A549 (cell line): ENCODE measurements around the gene PAM16. TPM values are rescaled to one million over a fixed set of nuclear protein-coding genes. Genes with fewer than 3 reads are reported as not detected.

ENCODE experiments used
- ATAC-seq, 2 experiments: fragments of 200-7000 bp in 1 of 2; fragments of >200 bp in 1 of 2; cut with Nextera tagmentation in 1 of 2; cut with Tn5 transposase in 1 of 2; 3 replicates each; pipeline versions ENCODE4 v1.8.0 to v1.9.1; 2018 to 2020; ENCODE audit warnings: mild to moderate bottlenecking in 1 of 2, moderate library complexity in 1 of 2
- CTCF ChIA-PET: fragments of 300-600 bp; sonication (Branson Sonifier 250); formaldehyde crosslinking; extraction: SDS; loops from one replicate; lab custom pipeline; 2021; ENCODE audit warnings: antibody characterized with exemption, inconsistent platforms; lab: Yijun Ruan, JAX
- POLR2A ChIA-PET: fragments of 350-600 bp; formaldehyde crosslinking; extraction: SDS; loops from one replicate; lab custom pipeline; 2021; ENCODE audit warnings: antibody characterized with exemption, inconsistent platforms; lab: Yijun Ruan, JAX
- DNase-seq, 2 experiments: peaks; one replicate each; pipeline versions ENCODE4 v3.0.0 to v3.0.0-alpha.2; 2011 to 2016; ENCODE audit warnings: low read depth in 1 of 2, low spot score in 1 of 2
- FAIRE-seq: peaks from 2 replicates; lab custom pipeline; 2011; peaks lifted over from hg19 to GRCh38; lab: Jason Lieb, UNC
- H3K27ac ChIP-seq, 2 experiments: fragments of >200 bp; sonication (Bioruptor Twin); formaldehyde crosslinking; 3 replicates each; pipeline ENCODE4 v1.5.1; 2016 to 2017
- H3K4me1 ChIP-seq: fragments of >200 bp; sonication (Bioruptor Twin); formaldehyde crosslinking; 3 replicates; pipeline ENCODE4 v1.6.1; 2016
- H3K4me2 ChIP-seq: fragments of >200 bp; sonication (Bioruptor Twin); formaldehyde crosslinking; 3 replicates; pipeline ENCODE4 v1.6.1; 2016
- H3K4me3 ChIP-seq: fragments of >200 bp; sonication (Bioruptor Twin); formaldehyde crosslinking; 3 replicates; pipeline ENCODE4 v1.5.1; 2016
- H3K9me3 ChIP-seq: fragments of >200 bp; sonication (Bioruptor Twin); formaldehyde crosslinking; 3 replicates; pipeline ENCODE4 v1.6.1; 2016
- BHLHE40 ChIP-seq: IDR thresholded peaks from 2 replicates; pipeline ENCODE4 v1.6.1; 2012; ENCODE audit warnings: low read depth, low read length, inconsistent platforms
- CBX8 ChIP-seq: fragments of 200-600 bp; sonication (generic); IDR thresholded peaks from 2 replicates; pipeline ENCODE4 v1.6.1; 2016
- CHD2 ChIP-seq: fragments of 150-350 bp; IDR thresholded peaks from 2 replicates; pipeline ENCODE4 v1.6.1; 2014; ENCODE audit warnings: low read length; ENCODE audit not compliant: partially characterized antibody
- CHD4 ChIP-seq: fragments of 200-600 bp; sonication (generic); IDR thresholded peaks from 2 replicates; pipeline ENCODE4 v1.6.1; 2016; ENCODE audit warnings: antibody characterized with exemption, mild to moderate bottlenecking, borderline replicate concordance
- ESRRA ChIP-seq: fragments of 150-350 bp; IDR thresholded peaks from 2 replicates; pipeline ENCODE4 v1.6.1; 2014; ENCODE audit warnings: mild to moderate bottlenecking, low read length, borderline replicate concordance
- FOSB ChIP-seq: fragments of 250-450 bp; sonication (Bioruptor Pico); IDR thresholded peaks from 2 replicates; pipeline ENCODE4 v1.5.0; 2020; ENCODE audit warnings: mild to moderate bottlenecking, moderate library complexity
- GATA3 ChIP-seq: IDR thresholded peaks from 2 replicates; pipeline ENCODE4 v1.6.1; 2012; ENCODE audit warnings: borderline replicate concordance
- HES2 ChIP-seq: fragments of >200 bp; sonication (Bioruptor Twin); formaldehyde crosslinking; IDR thresholded peaks from 2 replicates; pipeline ENCODE4 v1.6.1; 2016
- JUNB ChIP-seq: fragments of >200 bp; sonication (Bioruptor Twin); formaldehyde crosslinking; IDR thresholded peaks from 2 replicates; pipeline ENCODE4 v1.6.1; 2016
- KDM1A ChIP-seq: fragments of 200-600 bp; sonication (generic); IDR thresholded peaks from 2 replicates; pipeline ENCODE4 v1.6.1; 2016; ENCODE audit warnings: low read depth, mild to moderate bottlenecking
- KDM5A ChIP-seq: fragments of 200-600 bp; sonication (generic); IDR thresholded peaks from 2 replicates; pipeline ENCODE4 v1.6.1; 2016; ENCODE audit warnings: antibody characterized with exemption, mild to moderate bottlenecking
- MYC ChIP-seq: IDR thresholded peaks from 2 replicates; pipeline ENCODE4 v1.6.1; 2012; ENCODE audit warnings: mild to moderate bottlenecking, inconsistent platforms, low read length, improper control_type of control experiment, borderline replicate concordance
- NPAS2 ChIP-seq: fragments of 250-450 bp; sonication (Bioruptor Pico); IDR thresholded peaks from 2 replicates; pipeline ENCODE4 v1.8.0; 2022; ENCODE audit warnings: mild to moderate bottlenecking, moderate library complexity, borderline replicate concordance
- NR3C1 ChIP-seq: fragments of >200 bp; sonication (Bioruptor Twin); formaldehyde crosslinking; IDR thresholded peaks from 3 replicates; pipeline ENCODE4 v1.6.1; 2017
- PHF8 ChIP-seq: fragments of 200-600 bp; sonication (generic); IDR thresholded peaks from 2 replicates; pipeline ENCODE4 v1.6.1; 2016; ENCODE audit warnings: low read depth, mild to moderate bottlenecking, antibody characterized with exemption, moderate library complexity, borderline replicate concordance
- POLR2AphosphoS2 ChIP-seq: conservative IDR thresholded peaks from 2 replicates; pipeline ENCODE4 v1.6.1; 2012; ENCODE audit warnings: low read length, improper control_type of control experiment, inconsistent platforms
- RAD21 ChIP-seq, 2 experiments: fragments of >200 bp in 1 of 2; sonication (Bioruptor Twin) in 1 of 2; formaldehyde crosslinking in 1 of 2; IDR thresholded peaks in 1 of 2; conservative IDR thresholded peaks in 1 of 2; 2 replicates in 1 of 2; 3 replicates in 1 of 2; pipeline ENCODE4 v1.6.1; 2012 to 2018; ENCODE audit warnings: inconsistent platforms in 1 of 2
- SMC3 ChIP-seq: fragments of >200 bp; sonication (Bioruptor Twin); formaldehyde crosslinking; IDR thresholded peaks from 3 replicates; pipeline ENCODE4 v1.6.1; 2018; ENCODE audit warnings: inconsistent platforms
- TFCP2L1 ChIP-seq: fragments of 250-450 bp; sonication (Bioruptor Pico); IDR thresholded peaks from 2 replicates; pipeline ENCODE4 v1.5.0; 2021; ENCODE audit warnings: mild to moderate bottlenecking
- TP53 ChIP-seq: fragments of 250-450 bp; sonication (Bioruptor Pico); IDR thresholded peaks from 2 replicates; pipeline ENCODE4 v1.5.0; 2021; ENCODE audit warnings: mild to moderate bottlenecking, moderate library complexity
- ZC3H11A ChIP-seq: fragments of 450-650 bp; IDR thresholded peaks from 2 replicates; pipeline ENCODE4 v1.6.1; 2014; ENCODE audit warnings: antibody characterized with exemption, mild to moderate bottlenecking
- ZSCAN20 ChIP-seq: fragments of 250-450 bp; sonication (Bioruptor Pico); IDR thresholded peaks from 2 replicates; pipeline ENCODE4 v1.8.0; 2022; ENCODE audit warnings: mild to moderate bottlenecking, moderate library complexity
- WGBS: methylation state at CpG from one replicate; pipeline ENCODE4 v1.1.6; 2017; ENCODE audit errors: missing lambda C conversion rate; 5-methylcytosine and 5-hydroxymethylcytosine counted together
- polyA plus RNA-seq, 4 experiments: library from polyadenylated mRNA; depleted of rRNA in 3 of 4; stranded (reverse); fragments of >200 nt; fragmentation: RNase III in 1 of 4; extraction: RNeasy Plus Mini Kit Qiagen cat#74134 plus additional on column Dnase treatment in 1 of 4; gene quantifications; 2 replicates in 3 of 4; 3 replicates in 1 of 4; pipeline ENCODE4 v1.2.3, GENCODE V29; 2011 to 2017

Gene PAM16
- polyA plus RNA-seq, 2 of the 4 experiments (the other 2 are of a cell fraction): 55.1 to 59.1 TPM

GRCh38 chr16:4356820-4357219 is 5.7 kb upstream of the PAM16 start (continued):
- TF ChIP-seq KDM5A: no peak

DNA sequence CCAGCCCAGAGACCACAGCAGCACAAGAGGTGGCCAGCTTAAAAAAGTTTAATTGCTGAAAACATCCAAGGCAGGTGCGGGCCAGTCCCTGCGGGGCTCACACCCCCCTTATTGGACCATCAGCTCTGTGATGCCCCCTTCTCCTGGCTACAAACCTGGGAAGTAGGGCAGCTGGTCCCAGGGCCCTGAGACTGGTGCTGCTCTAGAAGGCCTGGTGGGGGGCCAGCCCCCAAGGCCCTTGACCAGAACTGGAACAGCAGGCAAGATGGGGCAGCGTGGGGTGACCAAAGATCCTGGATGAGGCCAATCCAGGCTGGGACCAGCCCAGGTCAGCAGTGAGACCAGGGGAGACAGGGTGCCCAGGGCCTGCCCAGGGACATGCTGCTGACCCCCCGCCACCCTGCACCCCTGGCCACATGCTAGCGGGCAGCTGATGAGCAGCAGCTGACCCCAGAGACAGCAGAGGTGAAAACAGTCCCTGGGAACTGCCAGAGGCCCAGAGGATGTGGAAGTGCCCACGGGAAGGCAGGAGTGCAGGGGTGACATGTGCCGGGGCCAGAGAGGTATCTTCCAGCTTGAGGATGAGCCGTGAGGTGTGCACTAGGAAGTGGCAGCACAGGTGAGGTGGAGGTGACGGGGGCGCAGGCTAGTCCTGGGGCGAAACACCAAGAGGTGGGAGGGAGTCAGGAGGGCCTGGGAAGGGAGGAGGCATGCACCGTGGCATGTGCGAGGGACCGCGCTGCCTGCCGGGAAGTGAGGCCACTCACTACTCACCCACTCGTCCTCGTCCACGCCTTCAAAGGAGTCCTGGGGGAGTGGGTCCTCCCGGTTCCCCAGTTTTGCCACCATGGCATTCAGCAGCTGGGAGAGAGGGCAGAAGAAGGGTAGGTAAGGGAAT is 3.6 kb upstream of the PAM16 start:
- Histone ChIP-seq H3K9me3 (no peaks in the 10 kb centered on the region), H3K4me1 (peaks cover 12% of the 10 kb centered on the region), H3K4me2 (no peak overlapping the region), H3K27ac (no peak overlapping the region), H3K4me3 (no peak overlapping the region)
- 89% methylated on average over 19 of the region's 20 CpGs for WGBS
- TF ChIP-seq NPAS2 (CRISPR knock-in tag) (no peak), BHLHE40 (no peak), JUNB (no peak)
- no peak for FAIRE-seq
- no peak for ATAC-seq
- ChIA-PET POLR2A (no interaction called here), CTCF (interaction anchor here (0.5 to 12.6 kb wide), 8 partner anchors 8 to 49 kb away, joined by 3 to 231 read pairs (median 4); no protein-coding TSS in a partner anchor)
- DNase-seq: no peak

GRCh38 chr16:4353675-4354074 is 2.6 kb upstream of the PAM16 start:
- Histone ChIP-seq H3K27ac (no peak overlapping the region), H3K9me3 (no peaks in the 10 kb centered on the region), H3K4me2 (no peak overlapping the region), H3K4me1 (peaks cover 15% of the 10 kb centered on the region), H3K4me3 (no peak overlapping the region)
- ATAC-seq (no peak), FAIRE-seq (no peak), DNase-seq (no peak)
- POLR2A ChIA-PET: no interaction called here
- WGBS: 92% methylated on average over 4 of the region's 4 CpGs
- TF ChIP-seq ESRRA: no peak
- no peak for TF ChIP-seq ZC3H11A
- TF ChIP-seq KDM1A: no peak
- no peak for TF ChIP-seq CHD2
- TF ChIP-seq ZSCAN20 (CRISPR knock-in tag): no peak
- no peak for TF ChIP-seq POLR2AphosphoS2
- TF ChIP-seq HES2: no peak
- no peak for TF ChIP-seq RAD21 (conservative IDR thresholded peaks at IDR 0.05 in 1 of 2, IDR thresholded peaks at IDR 0.05 in 1 of 2)
- no peak for TF ChIP-seq TP53 (CRISPR knock-in tag)
- TF ChIP-seq NR3C1: no peak
- no peak for TF ChIP-seq FOSB (CRISPR knock-in tag)
- TF ChIP-seq SMC3: no peak
- TF ChIP-seq BHLHE40: no peak
- no peak for TF ChIP-seq MYC
- TF ChIP-seq TFCP2L1 (CRISPR knock-in tag): no peak
- no peak for TF ChIP-seq PHF8
- TF ChIP-seq CHD4: no peak
- CTCF ChIA-PET: interaction anchor here (0.6 to 12.6 kb wide), 6 partner anchors 15 to 370 kb away, joined by 3 to 231 read pairs (median 4); no protein-coding TSS in a partner anchor

DNA sequence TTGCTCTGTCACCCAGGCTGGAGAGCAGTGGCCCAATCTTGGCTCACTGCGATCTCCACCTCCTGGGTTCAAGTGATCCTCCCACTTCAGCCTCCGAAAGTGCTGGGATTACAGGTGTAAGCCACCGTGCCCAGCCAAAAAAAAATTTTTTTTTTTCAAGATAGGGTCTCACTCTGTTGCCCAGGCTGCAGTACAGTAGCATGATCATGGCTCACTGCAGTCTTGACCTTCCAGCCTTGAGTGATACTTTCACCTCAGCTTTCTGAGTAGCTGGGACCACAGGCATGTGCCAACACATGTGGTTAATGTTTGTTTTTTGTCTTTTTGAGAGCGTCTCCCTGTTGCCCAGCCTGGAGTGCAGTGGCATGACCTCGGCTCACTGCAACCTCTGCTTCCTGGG is 1.7 kb upstream of the PAM16 start:
- Histone ChIP-seq H3K4me3 (no peak overlapping the region), H3K4me2 (no peak overlapping the region), H3K27ac (no peak overlapping the region), H3K9me3 (no peaks in the 10 kb centered on the region), H3K4me1 (peaks cover 15% of the 10 kb centered on the region)
- TF ChIP-seq KDM1A (no peak), GATA3 (no peak), CBX8 (no peak), NPAS2 (CRISPR knock-in tag) (no peak), TP53 (CRISPR knock-in tag) (no peak)
- CTCF ChIA-PET: interaction anchor here (0.6 to 12.6 kb wide), 4 partner anchors 51 to 369 kb away, joined by 3 to 231 read pairs (median 4); no protein-coding TSS in a partner anchor
- WGBS: 90% methylated on average over 5 of the region's 5 CpGs
- POLR2A ChIA-PET: no interaction called here
- no peak for FAIRE-seq
- no peak for DNase-seq
- no peak for ATAC-seq
